T-helper 1 cell (primary cell): ENCODE data around the gene LENG1.
"Not testable (repeated sequence)": the region's sequence is repeated elsewhere in the genome, so short reads cannot be mapped to it uniquely, and the experiment has no call there.

Experiments used
- DNase-seq, 5 donors: peaks; one replicate each; pipeline ENCODE4 v3.0.0-alpha.2; 2012 to 2020
- total RNA-seq, 4 donors: gene quantifications; one replicate each; lab custom pipeline; 2026; lab: John Stamatoyannopoulos, UW

The LENG1 gene
- 12.8 to 17.8 (median 16.3) reads per million in 4 donors for total RNA-seq

GRCh38 chr19:54159352-54160181 is at the start of gene LENG1:
LENG1 (minus strand) TSS chr19:54159721; CDS start chr19:54159695, 26 bp downstream.
- DNase-seq, result peak; percentile 98 to 100 (median 99)

GRCh38 chr19:54208784-54209057 is 49.2 kb upstream of the LENG1 start:
- DNase-seq, result no peak

GRCh38 chr19:54207983-54208783 is 48.7 kb upstream of the LENG1 start:
- peak in 1 of 5 donors; percentile 60 for DNase-seq

- DNase-seq, result no peak
Observed at GRCh38 chr19:54207676-54207982, 48.1 kb upstream of the LENG1 start.

GRCh38 chr19:54207193-54207592 is 47.7 kb upstream of the LENG1 start:
- not testable (repeated sequence) for DNase-seq

- DNase-seq, result no peak
Observed at GRCh38 chr19:54206831-54207177, 47.3 kb upstream of the LENG1 start.

- no peak for DNase-seq
Observed at GRCh38 chr19:54206030-54206830, 46.7 kb upstream of the LENG1 start.

GRCh38 chr19:54204767-54205468 is 45.4 kb upstream of the LENG1 start:
- no peak for DNase-seq

- DNase-seq, result no peak
Observed at GRCh38 chr19:54203151-54203611, 43.7 kb upstream of the LENG1 start.

- no peak for DNase-seq
Observed at GRCh38 chr19:54201980-54202379, 42.5 kb upstream of the LENG1 start.

GRCh38 chr19:54201172-54201701 is 41.7 kb upstream of the LENG1 start:
- DNase-seq, result no peak

GRCh38 chr19:54199401-54199800 is 39.9 kb upstream of the LENG1 start:
- DNase-seq, result no peak

- no peak for DNase-seq
Observed at GRCh38 chr19:54197121-54197520, 37.6 kb upstream of the LENG1 start.

- DNase-seq, result no peak
Observed at GRCh38 chr19:54196536-54196935, 37.0 kb upstream of the LENG1 start.

- DNase-seq, result not testable (repeated sequence)
Observed at GRCh38 chr19:54194463-54194862, 34.9 kb upstream of the LENG1 start.

- no peak for DNase-seq
Observed at GRCh38 chr19:54193011-54193410, 33.5 kb upstream of the LENG1 start.

- DNase-seq, result no peak
Observed at GRCh38 chr19:54191811-54192453, 32.4 kb upstream of the LENG1 start.

- peak; percentile 82 to 93 (median 84) for DNase-seq
Observed at GRCh38 chr19:54191011-54191810, 31.7 kb upstream of the LENG1 start, which contains the start of gene TSEN34. TSEN34 (plus strand) TSS chr19:54191308; CDS start chr19:54191365, 57 bp downstream.

GRCh38 chr19:54190503-54191010 is 31.0 kb upstream of the LENG1 start:
- DNase-seq, result peak; percentile 100

GRCh38 chr19:54189735-54190502 is 30.4 kb upstream of the LENG1 start:
- DNase-seq, result peak; percentile 99 to 100 (median 100)
